Measurements from ENCODE around the gene LKAAEAR1.

LKAAEAR1 gene

DNA sequence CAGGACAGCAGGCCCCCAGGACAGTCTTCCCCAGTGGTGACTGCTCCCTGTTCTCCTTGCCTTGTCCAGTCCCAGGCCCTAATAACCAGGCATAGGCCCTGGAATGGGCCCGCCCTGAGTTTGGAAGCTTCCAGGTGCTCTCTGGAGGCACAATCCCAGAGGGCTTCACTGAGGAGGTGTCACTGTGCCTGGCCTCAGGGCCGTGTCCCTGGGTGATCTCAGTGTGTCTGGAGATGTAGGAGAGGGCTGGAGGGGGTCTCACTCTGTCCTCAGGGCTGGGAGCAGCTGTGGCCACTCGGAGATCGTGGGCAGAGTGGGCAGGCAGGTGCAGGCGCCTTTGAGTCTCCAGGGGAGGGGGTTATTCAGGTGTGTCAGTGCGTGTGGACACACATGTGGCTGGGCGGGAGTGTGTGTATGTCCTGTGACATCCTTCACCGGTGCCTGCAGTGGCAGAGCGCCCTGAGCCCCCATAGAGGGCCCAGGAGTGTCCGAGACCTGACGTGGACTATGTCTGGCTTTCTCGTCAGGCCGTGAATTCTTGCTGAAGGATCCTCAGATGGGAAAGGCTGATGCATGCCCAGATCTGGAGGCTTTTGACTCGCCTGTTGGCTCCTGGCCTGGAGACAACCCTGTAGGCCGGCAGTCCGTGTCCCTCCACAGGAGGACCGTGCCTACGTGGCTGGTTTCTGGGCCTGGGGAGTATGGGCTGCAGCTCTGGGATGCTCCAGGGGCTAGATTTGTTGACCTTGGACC, 28.7 kb upstream of the LKAAEAR1 start:
- DNase-seq = peak in 15 of 42 donors; percentile 1 to 40 (median 6)
- intact Hi-C loops (cut with DNase I) = no loop called here

DNA sequence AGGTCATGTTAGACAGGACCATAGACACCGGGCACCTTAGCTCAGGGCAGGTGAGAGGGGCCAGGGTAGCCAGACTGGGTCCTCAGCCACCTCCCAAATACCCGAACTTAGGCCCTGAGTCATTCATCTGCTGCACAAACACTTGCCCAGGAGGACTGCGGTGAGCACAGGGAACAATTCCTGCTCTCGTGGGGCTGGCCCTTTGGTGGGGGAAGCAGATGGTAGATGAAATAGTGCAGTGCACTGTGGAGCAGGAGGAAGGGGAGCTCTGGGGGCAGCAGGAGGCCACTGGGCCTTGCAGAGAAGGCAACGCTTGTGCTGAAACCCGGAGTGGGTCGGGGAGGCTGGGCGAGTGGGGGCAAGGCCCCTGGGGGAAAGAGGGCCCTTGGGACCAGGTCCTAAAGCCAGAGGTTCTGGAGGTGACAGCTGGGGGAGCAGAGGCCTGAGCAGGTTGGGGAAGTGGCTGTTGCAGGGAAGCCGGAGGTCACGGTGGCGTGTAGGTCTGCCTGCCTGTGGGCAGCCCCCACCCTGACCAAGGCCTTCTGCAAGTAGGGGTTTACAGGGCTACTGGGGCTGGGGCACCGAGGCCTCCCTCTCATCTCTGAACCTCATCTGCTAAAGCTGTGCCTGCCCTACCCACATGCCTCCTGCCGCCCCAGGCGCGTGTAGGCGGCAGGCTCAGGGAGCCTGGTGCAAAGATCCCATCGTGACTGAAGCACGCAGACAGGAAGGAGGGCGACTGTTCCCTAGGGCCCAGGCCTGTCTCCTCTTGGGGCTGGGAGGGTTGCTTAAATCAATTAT, 27.8 kb upstream of the LKAAEAR1 start:
- peak in 36 of 42 donors; percentile 48 to 90 (median 68) for DNase-seq
- intact Hi-C loops (cut with DNase I) = no loop called here

DNA sequence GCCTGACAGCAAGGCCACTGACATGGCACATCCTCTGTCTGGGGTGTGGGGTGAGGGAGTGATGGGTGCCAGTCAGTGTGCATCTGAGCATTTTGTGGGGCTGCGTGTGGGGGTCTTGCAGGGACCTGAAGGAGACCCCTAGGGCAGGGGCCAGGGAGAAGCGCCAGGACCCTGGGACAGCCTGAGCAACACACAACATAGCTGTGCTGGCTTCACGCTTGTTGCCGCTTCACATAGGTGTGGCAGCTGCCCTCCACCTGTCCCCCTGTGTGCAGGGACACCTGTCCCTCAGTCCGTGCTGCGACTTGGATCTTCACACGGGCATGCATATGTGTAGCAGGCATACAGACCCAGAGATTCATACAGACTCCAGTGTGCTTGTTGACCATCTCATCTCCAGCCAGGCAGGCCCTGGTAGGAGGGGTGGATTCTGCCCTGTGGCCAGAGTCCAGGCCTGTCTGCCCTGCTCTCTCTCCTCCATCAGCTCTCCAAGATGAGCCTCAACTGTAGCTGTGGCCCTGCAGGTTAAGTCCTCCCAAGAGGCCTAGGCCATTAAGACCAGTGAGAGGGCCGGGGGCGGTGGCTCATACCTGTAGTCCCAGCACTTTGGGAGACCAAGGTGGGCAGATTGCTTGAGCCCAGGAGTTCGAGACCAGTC, 26.3 kb upstream of the LKAAEAR1 start:
- intact Hi-C loops (cut with DNase I) = no loop called here
- DNase-seq = peak in 18 of 42 donors; percentile 1 to 40 (median 11)

DNA sequence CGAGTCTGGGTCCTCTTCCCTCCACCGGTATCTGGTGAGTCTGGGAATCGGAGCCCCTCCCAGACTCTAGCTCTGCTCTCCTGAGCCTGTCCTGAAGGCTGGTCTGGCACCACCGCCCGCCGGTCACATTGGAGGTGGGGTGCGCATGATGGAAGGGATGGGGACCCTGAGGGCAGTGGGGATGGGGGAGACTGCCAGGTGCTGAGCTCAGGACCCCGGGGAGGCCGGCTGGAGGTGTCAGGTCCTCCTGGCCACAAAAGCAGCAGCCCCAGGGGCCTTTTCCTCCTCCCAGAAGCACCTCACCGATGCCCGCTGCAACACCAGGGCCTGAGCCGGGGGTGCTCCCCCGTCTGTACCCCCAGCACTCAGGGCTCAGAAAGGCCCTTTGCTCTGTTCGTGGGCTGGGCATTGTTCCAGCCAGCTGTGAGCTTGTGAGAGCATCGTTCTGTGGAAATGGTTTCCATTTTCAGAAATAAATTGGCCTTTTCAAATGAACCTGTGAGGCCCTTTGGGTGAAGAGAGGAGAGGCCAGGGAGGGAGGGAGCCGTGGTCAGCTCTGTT, 25.7 kb upstream of the LKAAEAR1 start:
- intact Hi-C loops (cut with DNase I) = no loop called here

DNA sequence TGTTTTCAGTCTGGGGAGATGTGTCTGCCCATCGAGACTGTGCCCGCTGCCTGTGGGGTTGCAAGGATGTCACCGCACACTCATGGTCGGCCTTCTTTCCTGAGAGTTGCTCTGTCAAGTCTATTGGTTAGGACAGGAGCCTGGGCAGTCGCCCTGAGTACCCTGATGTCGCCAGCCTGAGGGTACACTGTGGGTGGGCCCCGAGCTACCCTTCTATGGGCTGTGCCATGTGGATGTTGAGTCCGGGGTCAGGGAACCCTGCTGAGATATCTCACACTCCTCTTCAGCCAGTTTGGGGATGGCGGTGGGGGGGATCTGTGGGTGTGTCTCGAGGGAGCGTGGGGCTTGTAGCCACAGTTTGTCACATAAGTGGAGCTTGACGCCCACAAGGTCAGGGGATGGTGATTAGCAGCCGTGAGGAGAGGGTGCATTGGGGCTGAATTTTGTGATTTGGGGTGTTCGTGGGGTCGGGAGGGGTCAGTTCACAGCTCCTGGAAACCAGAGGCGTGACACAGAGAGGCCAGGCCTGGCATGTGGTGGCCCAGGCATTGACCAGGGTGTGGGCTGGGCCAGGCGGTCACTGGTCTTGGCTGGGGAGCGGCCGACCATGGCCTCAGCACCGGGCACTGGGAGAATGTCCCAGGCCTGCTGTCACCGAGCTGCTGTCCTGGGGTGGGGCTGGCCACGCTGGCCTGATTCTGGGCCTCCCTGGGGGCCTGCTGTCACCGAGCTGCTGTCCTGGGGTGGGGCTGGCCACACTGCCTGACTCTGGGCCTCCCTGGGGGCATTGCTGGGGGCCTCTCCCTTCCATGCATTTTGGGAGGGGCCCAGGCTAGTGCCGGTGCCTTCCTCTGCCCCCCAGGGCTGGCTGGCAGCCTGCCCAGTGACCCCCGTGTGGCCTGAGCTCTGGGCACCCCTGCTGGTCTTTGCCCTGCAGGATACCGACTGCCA, 24.8 kb upstream of the LKAAEAR1 start:
- DNase-seq = peak in 16 of 42 donors; percentile 0 to 34 (median 12)
- intact Hi-C loops (cut with DNase I) = no loop called here

More for the DNA sequence above, 25.7 kb upstream of the LKAAEAR1 start:
- DNase-seq = peak in 22 of 42 donors; percentile 3 to 55 (median 35)

DNA sequence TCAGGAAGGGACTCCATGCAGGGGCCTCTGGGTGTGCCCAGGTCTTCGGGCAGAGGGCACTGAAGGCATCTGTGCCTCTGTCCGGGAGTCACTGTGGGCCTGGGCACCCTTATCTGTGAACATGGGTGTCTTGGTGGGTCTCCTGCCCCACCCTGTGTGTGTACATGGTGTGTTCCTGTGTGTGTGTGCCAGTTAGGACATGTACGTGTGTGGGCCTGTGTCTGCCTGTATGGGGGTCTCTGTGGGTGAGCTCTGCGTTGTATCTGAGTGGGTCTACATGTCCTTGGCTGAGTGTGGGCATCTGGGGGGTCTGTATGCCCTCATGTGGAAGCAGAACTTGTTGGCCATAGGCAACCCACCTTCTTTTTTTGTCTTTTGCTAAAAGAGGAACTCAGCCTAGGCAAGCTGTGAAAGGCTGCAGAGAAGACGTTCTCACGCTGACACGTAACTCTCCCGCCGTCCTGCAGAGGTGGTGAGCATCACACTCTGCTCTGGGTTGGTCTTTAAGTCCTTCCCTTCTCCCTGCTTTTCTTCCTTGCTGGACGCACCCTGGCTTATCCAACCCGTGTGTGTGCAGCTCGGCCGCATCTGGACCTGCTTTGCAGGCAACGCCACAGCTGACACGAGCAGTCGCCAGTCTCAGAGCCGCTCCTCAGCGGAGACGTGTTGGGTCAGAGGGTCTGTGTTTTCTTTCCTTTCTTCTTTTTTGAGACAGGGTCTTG, 23.7 kb upstream of the LKAAEAR1 start:
- intact Hi-C loops (cut with DNase I) = no loop called here
- DNase-seq = peak in 24 of 42 donors; percentile 1 to 42 (median 12)

GRCh38 chr20:64106981-64107735, 23.0 kb upstream of the LKAAEAR1 start, which contains the start of gene NPBWR2:
Gene NPBWR2 (minus strand): TSS chr20:64107565. CDS start chr20:64106831, 734 bp downstream.
- peak in 29 of 42 donors; percentile 6 to 68 (median 37) for DNase-seq
- intact Hi-C loops (cut with DNase I) = no loop called here

DNA sequence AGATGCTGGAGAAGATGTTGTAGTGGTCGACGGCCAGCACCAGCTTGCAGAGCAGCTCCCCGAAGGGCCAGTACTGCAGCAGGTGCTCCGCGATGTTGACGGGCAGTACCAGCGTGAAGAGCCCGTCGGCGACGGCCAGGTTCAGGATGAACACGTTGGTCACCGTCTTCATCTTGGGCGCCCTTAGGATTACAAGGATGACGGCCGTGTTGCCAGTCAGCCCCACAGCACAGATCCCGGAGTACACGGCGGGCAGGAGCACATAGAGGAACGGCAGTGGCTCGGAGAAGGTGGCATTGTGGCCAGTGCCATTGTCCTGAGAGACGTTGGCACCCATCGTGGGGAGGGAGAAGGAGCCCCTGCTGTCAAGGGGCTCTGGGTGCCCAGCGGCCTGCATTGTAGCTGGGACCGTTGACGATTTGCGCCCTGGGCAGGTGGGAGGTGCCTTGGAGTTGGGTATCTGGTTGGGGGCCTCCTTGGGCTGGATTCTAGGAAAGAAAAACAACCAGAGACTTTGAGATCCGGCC, 22.3 kb upstream of the LKAAEAR1 start:
- intact Hi-C loops (cut with DNase I) = no loop called here
- DNase-seq = peak in 15 of 42 donors; percentile 1 to 33 (median 9)

DNA sequence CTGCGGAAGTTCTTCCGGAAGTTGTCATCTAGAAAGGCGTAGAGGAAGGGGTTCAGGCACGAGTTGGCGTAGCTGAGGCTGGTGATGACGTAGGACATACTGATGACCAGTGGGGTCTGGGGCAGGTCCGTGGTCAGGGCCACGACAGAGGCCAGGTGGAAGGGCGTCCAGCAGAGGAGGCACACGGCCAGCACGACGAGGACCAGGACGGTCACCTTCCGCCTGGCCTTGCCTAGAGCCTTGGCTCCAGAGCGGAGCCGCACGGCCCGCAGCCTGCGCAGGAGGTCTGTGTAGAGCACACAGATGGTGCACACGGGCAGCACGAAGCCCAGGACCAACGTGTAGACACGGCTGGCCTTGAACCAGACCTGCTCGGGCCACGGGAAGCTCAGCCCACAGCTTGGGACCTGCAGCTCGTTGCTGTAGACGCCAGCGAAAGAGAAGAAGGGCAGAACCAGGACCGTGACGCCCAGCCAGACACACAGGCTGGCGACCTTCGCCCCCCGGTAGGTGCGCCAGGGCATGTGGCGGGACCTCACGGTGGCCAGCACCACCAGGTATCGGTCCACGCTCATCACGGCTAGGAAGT, 21.7 kb upstream of the LKAAEAR1 start:
- DNase-seq = peak in 11 of 42 donors; percentile 1 to 33 (median 10)
- intact Hi-C loops (cut with DNase I) = no loop called here

DNA sequence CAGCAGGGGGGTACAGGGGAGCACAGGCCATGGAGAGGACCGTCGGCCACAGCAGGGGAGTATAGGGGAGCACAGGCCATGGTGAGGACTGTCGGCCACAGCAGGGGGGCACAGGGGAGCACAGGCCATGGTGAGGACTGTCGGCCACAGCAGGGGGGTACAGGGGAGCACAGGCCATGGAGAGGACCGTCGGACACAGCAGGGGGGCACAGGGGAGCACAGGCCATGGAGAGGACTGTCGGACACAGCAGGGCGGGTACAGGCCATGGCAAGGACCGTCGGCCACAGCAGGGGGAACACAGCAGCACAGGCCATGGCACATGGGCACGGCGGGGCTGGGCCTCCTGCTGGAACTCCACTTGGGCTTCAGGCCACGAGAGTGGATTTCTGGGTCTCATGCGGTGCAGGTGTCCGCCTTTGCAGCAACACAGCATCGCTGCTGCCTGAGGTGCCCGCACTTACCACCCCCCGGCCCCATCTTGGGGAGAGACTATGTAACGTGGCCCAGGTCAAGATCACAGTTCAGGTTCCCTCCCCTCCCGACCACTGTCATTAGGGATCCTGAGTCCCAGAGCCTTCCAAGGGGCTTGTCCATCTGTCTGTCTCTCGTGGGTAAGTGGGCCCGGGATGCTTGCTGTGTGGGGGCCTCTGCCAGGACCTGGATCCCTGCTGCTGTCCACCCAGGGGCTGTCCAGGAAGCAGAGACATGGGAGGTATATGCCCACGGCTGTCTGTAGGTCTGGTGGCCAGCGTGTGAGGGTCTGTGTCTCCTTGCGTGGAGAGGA, 20.7 kb upstream of the LKAAEAR1 start:
- intact Hi-C loops (cut with DNase I) = no loop called here
- DNase-seq = peak in 13 of 42 donors; percentile 0 to 35 (median 7)

- intact Hi-C loops (cut with DNase I) = no loop called here
- peak in 19 of 42 donors; percentile 0 to 41 (median 7) for DNase-seq
Measured at GRCh38 chr20:64103871-64104666, 19.9 kb upstream of the LKAAEAR1 start.

GRCh38 chr20:64102647-64103354, 18.6 kb upstream of the LKAAEAR1 start:
- intact Hi-C loops (cut with DNase I) = no loop called here
- peak in 35 of 42 donors; percentile 2 to 65 (median 39) for DNase-seq

- DNase-seq = peak in 26 of 42 donors; percentile 3 to 67 (median 26)
- intact Hi-C loops (cut with DNase I) = no loop called here
Measured at GRCh38 chr20:64101731-64102621, 17.8 kb upstream of the LKAAEAR1 start.
